Testis (tissue), 2 donors: Measurements from ENCODE around the gene OXSR1.

Source experiments
- POLR2A ChIP-seq: fragments of 450-650 bp; IDR thresholded peaks from one replicate; pipeline ENCODE4 v1.6.1; 2017; ENCODE audit warnings: antibody characterized with exemption, mild to moderate bottlenecking, moderate library complexity
- TF ChIP-seq, protein P1 (sequence below), 3 experiments: fragments of 450-650 bp in 2 of 3; fragments of 200-600 bp in 1 of 3; sonication (generic) in 1 of 3; IDR thresholded peaks; one replicate each; pipeline ENCODE4 v1.5.1; 2016 to 2019; ENCODE audit warnings: antibody characterized with exemption in 3 of 3, mild to moderate bottlenecking in 2 of 3, moderate library complexity in 1 of 3

DNA sequence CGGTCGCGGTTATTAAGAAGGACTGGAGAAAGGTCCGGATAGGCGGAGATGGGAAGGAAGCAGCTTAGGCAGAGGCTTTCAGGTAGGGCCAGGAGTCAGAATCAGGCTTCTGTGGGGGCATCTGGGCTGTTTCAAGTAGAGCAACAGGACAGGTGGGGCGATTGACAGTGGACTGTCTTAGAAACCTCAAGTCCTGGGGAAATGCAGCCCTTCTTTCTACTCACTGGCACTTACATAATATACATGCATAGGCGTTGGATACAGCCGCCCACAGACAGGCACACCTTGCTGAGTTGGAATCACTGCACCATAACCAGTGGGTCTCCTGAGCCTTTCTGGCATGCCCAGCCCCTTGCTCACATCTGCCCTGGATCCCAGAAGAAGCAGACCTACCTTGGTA is 26.1 kb upstream of the OXSR1 start:
- TF ChIP-seq, protein P1, sequence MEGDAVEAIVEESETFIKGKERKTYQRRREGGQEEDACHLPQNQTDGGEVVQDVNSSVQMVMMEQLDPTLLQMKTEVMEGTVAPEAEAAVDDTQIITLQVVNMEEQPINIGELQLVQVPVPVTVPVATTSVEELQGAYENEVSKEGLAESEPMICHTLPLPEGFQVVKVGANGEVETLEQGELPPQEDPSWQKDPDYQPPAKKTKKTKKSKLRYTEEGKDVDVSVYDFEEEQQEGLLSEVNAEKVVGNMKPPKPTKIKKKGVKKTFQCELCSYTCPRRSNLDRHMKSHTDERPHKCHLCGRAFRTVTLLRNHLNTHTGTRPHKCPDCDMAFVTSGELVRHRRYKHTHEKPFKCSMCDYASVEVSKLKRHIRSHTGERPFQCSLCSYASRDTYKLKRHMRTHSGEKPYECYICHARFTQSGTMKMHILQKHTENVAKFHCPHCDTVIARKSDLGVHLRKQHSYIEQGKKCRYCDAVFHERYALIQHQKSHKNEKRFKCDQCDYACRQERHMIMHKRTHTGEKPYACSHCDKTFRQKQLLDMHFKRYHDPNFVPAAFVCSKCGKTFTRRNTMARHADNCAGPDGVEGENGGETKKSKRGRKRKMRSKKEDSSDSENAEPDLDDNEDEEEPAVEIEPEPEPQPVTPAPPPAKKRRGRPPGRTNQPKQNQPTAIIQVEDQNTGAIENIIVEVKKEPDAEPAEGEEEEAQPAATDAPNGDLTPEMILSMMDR (IDR thresholded peaks at IDR 0.05), result no peak
- no peak for TF ChIP-seq POLR2A
